GM23338 (cell line): ENCODE results near the gene RNF223. TPM values are rescaled to one million over a fixed set of nuclear protein-coding genes. Genes with fewer than 3 reads are reported as not detected.

ENCODE experiments used
- ATAC-seq: fragments of 200-7000 bp; cut with Tn5 transposase; 3 replicates; pipeline ENCODE4 v1.9.1; 2020
- DNase-seq: peaks from one replicate; pipeline ENCODE4 v3.0.0-alpha.2; 2015; ENCODE audit warnings: low spot score
- H2AFZ ChIP-seq: fragments of 200-600 bp; sonication (generic); 2 replicates; pipeline ENCODE4 v1.8.0; 2016; ENCODE audit warnings: antibody characterized with exemption, mild to moderate bottlenecking, moderate library complexity
- H3F3A ChIP-seq: fragments of 200-600 bp; sonication (generic); replicated peaks from 2 replicates; pipeline ENCODE4 v1.8.0; 2017; ENCODE audit warnings: antibody characterized with exemption, mixed run types, low read depth
- H3K27ac ChIP-seq: fragments of 200-600 bp; sonication (generic); 2 replicates; pipeline ENCODE4 v1.6.1; 2016; ENCODE audit warnings: low read depth
- H3K27me3 ChIP-seq: fragments of 200-600 bp; sonication (generic); 2 replicates; pipeline ENCODE4 v1.8.0; 2016; ENCODE audit warnings: mild to moderate bottlenecking, mixed run types, moderate library complexity; ENCODE audit not compliant: insufficient read depth
- H3K36me3 ChIP-seq: fragments of 200-600 bp; sonication (generic); 2 replicates; pipeline ENCODE4 v1.8.0; 2016; ENCODE audit warnings: mild to moderate bottlenecking; ENCODE audit not compliant: insufficient read depth
- H3K4me1 ChIP-seq: fragments of 200-600 bp; sonication (generic); 2 replicates; pipeline ENCODE4 v1.8.0; 2016; ENCODE audit warnings: mild to moderate bottlenecking, moderate library complexity; ENCODE audit not compliant: insufficient read depth
- H3K4me2 ChIP-seq: fragments of 200-600 bp; sonication (generic); 2 replicates; pipeline ENCODE4 v1.7.1; 2017; ENCODE audit warnings: mixed run types
- H3K4me3 ChIP-seq: fragments of 200-600 bp; sonication (generic); 2 replicates; pipeline ENCODE4 v1.6.1; 2016; ENCODE audit warnings: mixed run types
- H3K79me2 ChIP-seq: fragments of 200-600 bp; sonication (generic); replicated peaks from 2 replicates; pipeline ENCODE4 v1.8.0; 2017; ENCODE audit warnings: mild to moderate bottlenecking; ENCODE audit not compliant: insufficient read depth
- H3K9me2 ChIP-seq: fragments of 200-600 bp; sonication (generic); 2 replicates; pipeline ENCODE4 v1.8.0; 2017; ENCODE audit not compliant: insufficient read depth
- H4K20me1 ChIP-seq: fragments of 200-600 bp; sonication (generic); replicated peaks from 2 replicates; pipeline ENCODE4 v1.8.0; 2017; ENCODE audit warnings: mild to moderate bottlenecking; ENCODE audit not compliant: insufficient read depth
- H3K27ac Mint-ChIP-seq: 2 replicates; pipeline ENCODE4 v1.8.0; 2020; ENCODE audit warnings: inconsistent platforms, mild to moderate bottlenecking, moderate library complexity, mixed read lengths
- H3K27me3 Mint-ChIP-seq: 3 replicates; pipeline ENCODE4 v1.8.0; 2022; ENCODE audit warnings: low read depth, mild to moderate bottlenecking, moderate library complexity, mixed read lengths, inconsistent platforms; ENCODE audit not compliant: insufficient read depth, poor library complexity
- H3K36me3 Mint-ChIP-seq: 3 replicates; pipeline ENCODE4 v1.8.0; 2021; ENCODE audit warnings: low read depth, mild to moderate bottlenecking, inconsistent platforms, moderate library complexity, mixed read lengths
- H3K4me1 Mint-ChIP-seq: 3 replicates; pipeline ENCODE4 v1.8.0; 2020; ENCODE audit warnings: mild to moderate bottlenecking, inconsistent platforms, mixed read lengths
- H3K4me3 Mint-ChIP-seq: 3 replicates; pipeline ENCODE4 v1.8.0; 2021; ENCODE audit warnings: moderate library complexity, mild to moderate bottlenecking, inconsistent platforms, mixed read lengths
- H3K9me3 Mint-ChIP-seq: 3 replicates; pipeline ENCODE4 v1.8.0; 2020; ENCODE audit warnings: moderate library complexity, mild to moderate bottlenecking, inconsistent platforms, mixed read lengths
- CTCF ChIP-seq, 2 experiments: fragments of 200-600 bp in 1 of 2; sonication (generic) in 1 of 2; conservative IDR thresholded peaks; 2 replicates each; pipeline versions ENCODE4 v1.5.1 to v1.6.1; 2016 to 2017; ENCODE audit warnings: antibody characterized with exemption in 2 of 2, low read depth in 2 of 2, mild to moderate bottlenecking in 2 of 2, moderate library complexity in 1 of 2
- EZH2 ChIP-seq: fragments of 200-600 bp; sonication (generic); IDR thresholded peaks from one replicate; pipeline ENCODE4 v1.8.0; 2017; ENCODE audit warnings: antibody characterized with exemption, mild to moderate bottlenecking, low read depth; ENCODE audit not compliant: unreplicated experiment
- EZH2phosphoT487 ChIP-seq: fragments of 200-600 bp; sonication (generic); IDR thresholded peaks from one replicate; pipeline ENCODE4 v1.8.1; 2018; ENCODE audit warnings: antibody characterized with exemption; ENCODE audit not compliant: unreplicated experiment
- JUNB ChIP-seq: IDR thresholded peaks from one replicate; pipeline ENCODE4 v1.6.1; 2016; ENCODE audit warnings: antibody characterized with exemption; ENCODE audit not compliant: unreplicated experiment
- POLR2AphosphoS5 ChIP-seq: IDR thresholded peaks from 2 replicates; pipeline ENCODE4 v1.6.1; 2016; ENCODE audit warnings: antibody characterized with exemption, low read depth
- REST ChIP-seq: IDR thresholded peaks from one replicate; pipeline ENCODE4 v1.6.1; 2018; ENCODE audit warnings: antibody characterized with exemption; ENCODE audit not compliant: unreplicated experiment
- STAT1 ChIP-seq: IDR thresholded peaks from one replicate; pipeline ENCODE4 v1.6.1; 2016; ENCODE audit warnings: antibody characterized with exemption; ENCODE audit not compliant: unreplicated experiment
- ZNF114 ChIP-seq: fragments of 250-450 bp; sonication (Bioruptor Pico); IDR thresholded peaks from 2 replicates; pipeline ENCODE4 v1.5.0; 2020; ENCODE audit warnings: mild to moderate bottlenecking, moderate library complexity
- ZNF331 ChIP-seq: fragments of 250-450 bp; sonication (Bioruptor Pico); IDR thresholded peaks from 2 replicates; pipeline ENCODE4 v1.5.0; 2020; ENCODE audit warnings: low read depth, mild to moderate bottlenecking, moderate library complexity
- polyA plus RNA-seq: library from polyadenylated mRNA; unstranded; fragments of >200 nt; fragmentation: Nextera tagmentation; extraction: Ambion mirVana; gene quantifications from 2 replicates; pipeline ENCODE4 v1.2.1, GENCODE V29; 2016
- total RNA-seq: library from RNA; depleted of rRNA; stranded (reverse); fragments of >200 nt; shearing (Covaris generic); gene quantifications from 2 replicates; pipeline ENCODE4 v1.2.3, GENCODE V29; 2014

The RNF223 gene
- total and polyA plus RNA-seq, 2 experiments from 2014 or later = not detected

- TF ChIP-seq STAT1 = no peak
Observed at GRCh38 chr1:1044455-1045078, 29.5 kb downstream of the RNF223 start (continued).

- Histone ChIP-seq H3K4me3 (no peak overlapping the region), H2AFZ (no peak overlapping the region), H3K27ac (no peak overlapping the region), H3K4me2 (no peak overlapping the region), H3K79me2 (no peaks in the 10 kb centered on the region), H3K36me3 (no peaks in the 10 kb centered on the region), H3K27me3 (peaks cover 15% of the 10 kb centered on the region), H3K9me2 (no peaks in the 10 kb centered on the region), H4K20me1 (peaks cover 5% of the 10 kb centered on the region; the same call in 1 of the 2 replicates), H3F3A (no peaks in the 10 kb centered on the region), H3K4me1 (peaks cover 7% of the 10 kb centered on the region; the same call in 1 of the 2 replicates)
- Mint-ChIP-seq H3K27me3 (peaks cover 21% of the 10 kb centered on the region), H3K4me1 (peaks cover 4% of the 10 kb centered on the region; the same call in 2 of the 3 replicates), H3K9me3 (no peaks in the 10 kb centered on the region), H3K36me3 (peaks cover 18% of the 10 kb centered on the region), H3K4me3 (no peak overlapping the region), H3K27ac (no peak overlapping the region)
- no peak for TF ChIP-seq REST
- TF ChIP-seq EZH2phosphoT487 = no peak
- DNase-seq (no peak), ATAC-seq (no peak)
Observed at GRCh38 chr1:1043921-1044320, 30.2 kb downstream of the RNF223 start.

GRCh38 chr1:1043411-1043810, 30.7 kb downstream of the RNF223 start:
- Histone ChIP-seq H3K27ac (no peak overlapping the region), H3K79me2 (no peaks in the 10 kb centered on the region), H3K4me1 (peaks cover 7% of the 10 kb centered on the region; the same call in 1 of the 2 replicates), H3K36me3 (no peaks in the 10 kb centered on the region), H4K20me1 (peaks cover 9% of the 10 kb centered on the region; the same call in 1 of the 2 replicates), H2AFZ (no peak overlapping the region), H3K9me2 (no peaks in the 10 kb centered on the region), H3K4me2 (no peak overlapping the region), H3F3A (no peaks in the 10 kb centered on the region), H3K4me3 (no peak overlapping the region), H3K27me3 (peaks cover 20% of the 10 kb centered on the region)
- H3K4me1 Mint-ChIP-seq = peaks cover 4% of the 10 kb centered on the region; the same call in 2 of the 3 replicates
- peaks cover 26% of the 10 kb centered on the region for H3K27me3 Mint-ChIP-seq
- DNase-seq (no peak), ATAC-seq (no peak)
- H3K36me3 Mint-ChIP-seq = peaks cover 17% of the 10 kb centered on the region
- H3K27ac Mint-ChIP-seq = no peak overlapping the region
- no peaks in the 10 kb centered on the region for H3K9me3 Mint-ChIP-seq
- H3K4me3 Mint-ChIP-seq = no peak overlapping the region
- no peak for TF ChIP-seq JUNB
- TF ChIP-seq EZH2 = no peak
- TF ChIP-seq STAT1 = no peak
- no peak for TF ChIP-seq ZNF114
- no peak for TF ChIP-seq CTCF (conservative IDR thresholded peaks at IDR 0.05; ENCODE audit: low read depth in 2 of 2)
- no peak for TF ChIP-seq POLR2AphosphoS5
- no peak for TF ChIP-seq ZNF331 (CRISPR knock-in tag)
- no peak for TF ChIP-seq EZH2phosphoT487
- no peak for TF ChIP-seq REST
